GM23248 (cell line): ENCODE results near the gene ATF6. TPM values are rescaled to one million over a fixed set of nuclear protein-coding genes. Genes with fewer than 3 reads are reported as not detected.
"Not testable (repeated sequence)": the region's sequence is repeated elsewhere in the genome, so short reads cannot be mapped to it uniquely, and the experiment has no call there.

Experiments used
- DNase-seq: peaks from one replicate; pipeline ENCODE4 v3.0.0-alpha.2; 2015
- H2AFZ ChIP-seq: fragments of 200-600 bp; sonication (generic); 2 replicates; pipeline ENCODE4 v1.6.1; 2016; ENCODE audit warnings: antibody characterized with exemption
- H3F3A ChIP-seq: fragments of 200-600 bp; sonication (generic); 2 replicates; pipeline ENCODE4 v1.6.1; 2016; ENCODE audit warnings: mild to moderate bottlenecking, antibody characterized with exemption, mixed run types; ENCODE audit not compliant: insufficient read depth
- H3K27ac ChIP-seq: fragments of 200-600 bp; sonication (generic); 2 replicates; pipeline ENCODE4 v1.5.1; 2016; ENCODE audit warnings: mild to moderate bottlenecking
- H3K27me3 ChIP-seq: fragments of 200-600 bp; sonication (generic); replicated peaks from 2 replicates; pipeline ENCODE4 v1.6.1; 2016; ENCODE audit warnings: mild to moderate bottlenecking; ENCODE audit not compliant: insufficient read depth
- H3K36me3 ChIP-seq: fragments of 200-600 bp; sonication (generic); 2 replicates; pipeline ENCODE4 v1.6.1; 2016; ENCODE audit warnings: low read depth, mild to moderate bottlenecking
- H3K4me1 ChIP-seq: fragments of 200-600 bp; sonication (generic); 2 replicates; pipeline ENCODE4 v1.6.1; 2016; ENCODE audit warnings: mild to moderate bottlenecking; ENCODE audit not compliant: insufficient read depth
- H3K4me2 ChIP-seq: fragments of 200-600 bp; sonication (generic); one replicate; pipeline ENCODE4 v1.6.1; 2016; ENCODE audit warnings: mild to moderate bottlenecking; ENCODE audit not compliant: unreplicated experiment
- H3K4me3 ChIP-seq: fragments of 200-600 bp; sonication (generic); 2 replicates; pipeline ENCODE4 v1.5.1; 2016; ENCODE audit warnings: mild to moderate bottlenecking
- H3K79me2 ChIP-seq: fragments of 200-600 bp; sonication (generic); 2 replicates; pipeline ENCODE4 v1.6.1; 2016; ENCODE audit warnings: mild to moderate bottlenecking; ENCODE audit not compliant: insufficient read depth
- H3K9ac ChIP-seq: fragments of 200-600 bp; sonication (generic); 2 replicates; pipeline ENCODE4 v1.6.1; 2016; ENCODE audit warnings: mild to moderate bottlenecking
- H3K9me2 ChIP-seq: fragments of 200-600 bp; sonication (generic); 2 replicates; pipeline ENCODE4 v1.6.1; 2016; ENCODE audit warnings: mixed run types, mild to moderate bottlenecking, moderate library complexity; ENCODE audit not compliant: insufficient read depth
- H3K9me3 ChIP-seq: fragments of 200-600 bp; sonication (generic); one replicate; pipeline ENCODE4 v1.6.1; 2017; ENCODE audit warnings: low read depth
- H4K20me1 ChIP-seq: fragments of 200-600 bp; sonication (generic); 2 replicates; pipeline ENCODE4 v1.6.0; 2016; ENCODE audit not compliant: insufficient read depth
- EZH2 ChIP-seq: fragments of 200-600 bp; sonication (generic); IDR thresholded peaks from 2 replicates; pipeline ENCODE4 v1.6.1; 2018; ENCODE audit warnings: antibody characterized with exemption, mild to moderate bottlenecking; ENCODE audit not compliant: insufficient read depth, poor library complexity, severe bottlenecking
- EZH2phosphoT487 ChIP-seq: fragments of 200-600 bp; sonication (generic); IDR thresholded peaks from 2 replicates; pipeline ENCODE4 v1.6.1; 2018; ENCODE audit warnings: antibody characterized with exemption, moderate library complexity, mild to moderate bottlenecking, low read depth; ENCODE audit not compliant: insufficient read depth
- WGBS, 2 experiments: methylation state at CpG; one replicate each; pipeline ENCODE4 v1.1.6; 2015 to 2017; ENCODE audit warnings: low lambda C conversion rate in 2 of 2, low coverage in 1 of 2; ENCODE audit errors: missing lambda C conversion rate in 2 of 2; 5-methylcytosine and 5-hydroxymethylcytosine counted together
- in situ Hi-C: fragments of 300-500 bp; cut with MboI; formaldehyde crosslinking; loops from 2 replicates; pipeline ENCODE4 v1.15.0; 2020
- polyA plus RNA-seq: library from polyadenylated mRNA; unstranded; fragments of >200 nt; fragmentation: Nextera tagmentation; extraction: Ambion mirVana; gene quantifications from 2 replicates; pipeline ENCODE4 v1.2.1, GENCODE V29; 2016
- total RNA-seq: library from RNA; depleted of rRNA; stranded (reverse); fragments of >200 nt; shearing (Covaris generic); gene quantifications from 2 replicates; pipeline ENCODE4 v1.2.3, GENCODE V29; 2014

ATF6 gene
- total and polyA plus RNA-seq, 2 experiments from 2014 or later = 14.8 to 19.8 TPM

DNA sequence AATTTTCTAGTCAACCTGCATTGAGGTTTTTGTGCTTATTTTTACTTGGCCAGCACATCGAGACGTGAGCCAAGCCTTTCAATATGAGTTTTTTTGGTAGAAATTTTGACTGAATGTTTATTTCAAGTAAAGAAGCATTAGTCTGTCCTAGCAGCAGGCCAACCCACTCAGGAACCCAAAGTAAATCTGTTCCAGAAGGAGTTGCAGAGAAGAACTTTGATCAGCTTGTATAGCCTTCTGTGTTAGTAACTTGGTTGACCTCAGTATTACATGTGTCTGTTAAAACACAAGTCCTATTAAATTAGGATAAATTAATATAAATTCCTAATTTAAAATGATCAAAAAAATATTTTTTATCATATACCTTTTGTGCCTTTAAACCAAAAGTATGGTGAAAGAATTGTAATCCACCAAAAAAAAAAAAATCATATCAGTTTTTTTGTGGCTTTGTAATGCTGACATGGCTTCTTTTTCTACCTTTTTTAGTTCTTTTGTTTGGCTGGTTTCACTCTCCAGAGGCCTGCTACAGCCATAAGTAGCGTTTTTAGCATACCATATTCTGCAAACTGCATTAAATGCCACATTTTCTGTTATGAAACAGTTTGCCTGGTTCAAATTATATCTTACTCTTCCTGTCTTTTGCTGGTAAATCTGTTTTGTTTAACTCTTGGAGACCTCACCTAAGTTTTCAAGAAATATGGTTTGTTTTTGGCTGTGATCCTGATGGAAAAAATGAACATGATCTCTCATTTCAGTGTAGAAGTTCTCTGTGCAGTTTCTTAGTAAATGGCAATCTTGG is 39.5 kb downstream of the ATF6 start:
- WGBS, 2 experiments = 74 to 81% methylated on average over 3 of the region's 3 CpGs
- in situ Hi-C loops = no loop called here

GRCh38 chr1:161809202-161809601 is 43.1 kb downstream of the ATF6 start:
- in situ Hi-C loops, H3K9me3 ChIP-seq, H3F3A ChIP-seq: not testable (repeated sequence)

More for the DNA sequence above, 39.5 kb downstream of the ATF6 start:
- no peak overlapping the region for H3K4me2 ChIP-seq
- H3K4me1 ChIP-seq = no peaks in the 10 kb centered on the region
- H3K36me3 ChIP-seq = peaks cover 3% of the 10 kb centered on the region; the same call in 1 of the 2 replicates
- no peak overlapping the region for H3K9ac ChIP-seq
- H3K9me3 ChIP-seq = no peaks in the 10 kb centered on the region
- H2AFZ ChIP-seq = no peak overlapping the region
- TF ChIP-seq EZH2 (no peak), EZH2phosphoT487 (no peak)
- H3K9me2 ChIP-seq = no peaks in the 10 kb centered on the region
- H3F3A ChIP-seq = no peaks in the 10 kb centered on the region
- H3K79me2 ChIP-seq = no peaks in the 10 kb centered on the region; the same call in 1 of the 2 replicates
- H3K27me3 ChIP-seq = no peaks in the 10 kb centered on the region
- no peaks in the 10 kb centered on the region for H4K20me1 ChIP-seq
- no peak overlapping the region for H3K4me3 ChIP-seq
- H3K27ac ChIP-seq = no peak overlapping the region
- DNase-seq = no peak

DNA sequence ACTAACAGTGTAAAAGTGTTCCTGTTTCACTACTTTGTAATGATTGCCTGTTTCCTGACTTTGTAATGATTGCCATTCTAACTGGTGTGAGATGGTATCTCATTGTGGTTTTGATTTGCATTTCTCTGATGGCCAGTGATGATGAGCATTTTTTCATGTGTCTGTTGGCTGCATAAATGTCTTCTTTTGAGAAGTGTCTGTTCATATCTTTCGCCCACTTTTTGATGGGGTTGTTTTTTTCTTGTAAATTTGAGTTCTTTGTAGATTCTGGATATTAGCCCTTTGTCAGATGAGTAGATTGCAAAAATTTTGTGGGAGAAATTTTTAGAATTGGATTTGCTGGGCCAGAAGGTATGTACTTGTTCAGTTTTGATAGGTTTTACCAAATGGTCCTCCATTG is 43.5 kb downstream of the ATF6 start:
- H2AFZ ChIP-seq, H4K20me1 ChIP-seq, H3K27ac ChIP-seq, in situ Hi-C loops, H3K36me3 ChIP-seq, H3K4me3 ChIP-seq, H3K79me2 ChIP-seq, H3K9me3 ChIP-seq, H3K27me3 ChIP-seq, DNase-seq, H3K9me2 ChIP-seq, H3K9ac ChIP-seq, H3K4me1 ChIP-seq, H3K4me2 ChIP-seq, H3F3A ChIP-seq: not testable (repeated sequence)
- 92 to 100% methylated on average over 1 of the region's 1 CpG for WGBS, 2 experiments

More at GRCh38 chr1:161809202-161809601, 43.1 kb downstream of the ATF6 start:
- not testable (repeated sequence) for H3K4me1 ChIP-seq, H2AFZ ChIP-seq, H3K9me2 ChIP-seq, H3K36me3 ChIP-seq, H3K9ac ChIP-seq, H3K4me2 ChIP-seq, H4K20me1 ChIP-seq, H3K4me3 ChIP-seq, H3K79me2 ChIP-seq, H3K27ac ChIP-seq, DNase-seq, H3K27me3 ChIP-seq
- 93 to 95% methylated on average over 2 of the region's 2 CpGs for WGBS, 2 experiments

- Histone ChIP-seq H3K4me2 (no peak overlapping the region), H4K20me1 (no peaks in the 10 kb centered on the region), H3F3A (no peaks in the 10 kb centered on the region), H3K27ac (no peak overlapping the region), H3K36me3 (no peaks in the 10 kb centered on the region), H3K9me3 (no peaks in the 10 kb centered on the region), H3K9ac (no peak overlapping the region), H2AFZ (no peak overlapping the region), H3K79me2 (no peaks in the 10 kb centered on the region; the same call in 1 of the 2 replicates), H3K4me1 (no peaks in the 10 kb centered on the region), H3K4me3 (no peak overlapping the region), H3K27me3 (no peaks in the 10 kb centered on the region), H3K9me2 (no peaks in the 10 kb centered on the region)
- 94 to 99% methylated on average over 3 of the region's 3 CpGs for WGBS, 2 experiments
- in situ Hi-C loops = no loop called here
- DNase-seq = no peak
- TF ChIP-seq EZH2phosphoT487 (no peak), EZH2 (no peak)
These were observed 44.7 kb downstream of the ATF6 start for GRCh38 chr1:161810780-161811179.

- Histone ChIP-seq H3K4me1 (peaks cover 8% of the 10 kb centered on the region), H3K27me3 (no peaks in the 10 kb centered on the region), H3F3A (no peaks in the 10 kb centered on the region), H3K4me3 (no peak overlapping the region), H3K27ac (no peak overlapping the region), H3K79me2 (no peaks in the 10 kb centered on the region), H4K20me1 (no peaks in the 10 kb centered on the region), H3K36me3 (no peaks in the 10 kb centered on the region; the same call in 1 of the 2 replicates), H3K9me2 (no peaks in the 10 kb centered on the region), H3K4me2 (no peak overlapping the region), H2AFZ (no peak overlapping the region), H3K9me3 (no peaks in the 10 kb centered on the region), H3K9ac (no peak overlapping the region)
- no peak for TF ChIP-seq EZH2phosphoT487
- no peak for TF ChIP-seq EZH2
- in situ Hi-C loops = no loop called here
- 38 to 60% methylated on average over 1 of the region's 1 CpG for WGBS, 2 experiments
- DNase-seq = peak; percentile 51
These were observed 50.1 kb downstream of the ATF6 start for GRCh38 chr1:161816201-161816600.
